H9 (cell line): Measurements from ENCODE around the gene TRIM37. TPM values are rescaled to one million over a fixed set of nuclear protein-coding genes. Genes with fewer than 3 reads are reported as not detected.

Source experiments
- DNase-seq: peaks from one replicate; pipeline ENCODE4 v3.0.0-alpha.2; 2017
- H2AFZ ChIP-seq: one replicate; pipeline ENCODE4 v1.6.1; 2013; ENCODE audit warnings: mild to moderate bottlenecking, low read length, control low read depth, moderate library complexity
- H2AK5ac ChIP-seq: 2 replicates; pipeline ENCODE4 v1.6.1; 2013; ENCODE audit warnings: low read length, control low read depth, mixed read lengths; ENCODE audit not compliant: insufficient read length
- H2BK120ac ChIP-seq: one replicate; pipeline ENCODE4 v1.6.1; 2013; ENCODE audit warnings: low read depth, mild to moderate bottlenecking, low read length, control low read depth, inconsistent platforms; ENCODE audit not compliant: poor library complexity, severe bottlenecking
- H2BK12ac ChIP-seq: 2 replicates; pipeline ENCODE4 v1.6.1; 2013; ENCODE audit warnings: low read length, control low read depth, mixed read lengths, low read depth; ENCODE audit not compliant: insufficient read length
- H2BK15ac ChIP-seq: 2 replicates; pipeline ENCODE4 v1.6.1; 2013; ENCODE audit warnings: low read depth, low read length, control low read depth
- H2BK20ac ChIP-seq: one replicate; pipeline ENCODE4 v1.6.1; 2013; ENCODE audit warnings: low read depth, mild to moderate bottlenecking, low read length, control low read depth, inconsistent platforms; ENCODE audit not compliant: poor library complexity, severe bottlenecking
- H2BK5ac ChIP-seq: 2 replicates; pipeline ENCODE4 v1.6.1; 2013; ENCODE audit warnings: low read length, control low read depth, mixed read lengths; ENCODE audit not compliant: insufficient read length
- H3K14ac ChIP-seq: 2 replicates; pipeline ENCODE4 v1.6.1; 2013; ENCODE audit warnings: low read length, control low read depth; ENCODE audit not compliant: insufficient read depth
- H3K18ac ChIP-seq: 2 replicates; pipeline ENCODE4 v1.6.1; 2013; ENCODE audit warnings: low read depth, mild to moderate bottlenecking, mixed read lengths, low read length, control low read depth; ENCODE audit not compliant: insufficient read length
- H3K23ac ChIP-seq: 2 replicates; pipeline ENCODE4 v1.6.1; 2013; ENCODE audit warnings: low read length, control low read depth, mixed read lengths, low read depth; ENCODE audit not compliant: insufficient read length
- H3K23me2 ChIP-seq: 2 replicates; pipeline ENCODE4 v1.6.1; 2013; ENCODE audit warnings: low read depth, mild to moderate bottlenecking, mixed read lengths, low read length, control low read depth; ENCODE audit not compliant: insufficient read length, poor library complexity, severe bottlenecking
- H3K27ac ChIP-seq: 2 replicates; pipeline ENCODE4 v1.5.1; 2013; ENCODE audit warnings: low read length, control low read depth, mixed read lengths, low read depth; ENCODE audit not compliant: insufficient read length
- H3K27me3 ChIP-seq: 2 replicates; pipeline ENCODE4 v1.6.1; 2013; ENCODE audit warnings: low read length, control low read depth, inconsistent platforms; ENCODE audit not compliant: insufficient read depth
- H3K4ac ChIP-seq: 2 replicates; pipeline ENCODE4 v1.6.1; 2013; ENCODE audit warnings: low read depth, mild to moderate bottlenecking, control low read depth, inconsistent platforms, low read length, moderate library complexity
- H3K4me1 ChIP-seq: 2 replicates; pipeline ENCODE4 v1.6.1; 2013; ENCODE audit warnings: low read length, control low read depth, inconsistent platforms; ENCODE audit not compliant: insufficient read depth
- H3K4me2 ChIP-seq: 2 replicates; pipeline ENCODE4 v1.6.1; 2013; ENCODE audit warnings: low read length, control low read depth, mixed read lengths; ENCODE audit not compliant: insufficient read length, insufficient read depth
- H3K56ac ChIP-seq: 2 replicates; pipeline ENCODE4 v1.6.1; 2013; ENCODE audit warnings: low read depth, mild to moderate bottlenecking, mixed read lengths, low read length, control low read depth; ENCODE audit not compliant: insufficient read length
- H3K79me1 ChIP-seq: 2 replicates; pipeline ENCODE4 v1.6.1; 2013; ENCODE audit warnings: low read depth, mild to moderate bottlenecking, moderate library complexity, low read length, control low read depth, inconsistent platforms; ENCODE audit not compliant: insufficient read depth, poor library complexity, severe bottlenecking
- H3K79me2 ChIP-seq: 2 replicates; pipeline ENCODE4 v1.6.1; 2013; ENCODE audit warnings: low read length, control low read depth, inconsistent platforms; ENCODE audit not compliant: insufficient read depth
- H3K9ac ChIP-seq: 2 replicates; pipeline ENCODE4 v1.6.1; 2013; ENCODE audit warnings: low read length, control low read depth, mixed read lengths; ENCODE audit not compliant: insufficient read length; ENCODE audit errors: extremely low read depth
- H3K9me3 ChIP-seq: one replicate; pipeline ENCODE4 v1.6.1; 2013; ENCODE audit warnings: low read depth, low read length, inconsistent platforms; ENCODE audit not compliant: control insufficient read depth
- H3T11ph ChIP-seq: one replicate; pipeline ENCODE4 v1.6.1; 2013; ENCODE audit warnings: mild to moderate bottlenecking, low read length, control low read depth, inconsistent platforms
- H4K20me1 ChIP-seq: one replicate; pipeline ENCODE4 v1.6.1; 2013; ENCODE audit not compliant: control insufficient read depth, insufficient read length, insufficient read depth
- H4K5ac ChIP-seq: 2 replicates; pipeline ENCODE4 v1.6.1; 2013; ENCODE audit warnings: low read depth, mild to moderate bottlenecking, mixed read lengths, low read length, control low read depth; ENCODE audit not compliant: insufficient read length
- H4K8ac ChIP-seq: replicated peaks from 2 replicates; pipeline ENCODE4 v1.6.1; 2013; ENCODE audit warnings: low read length, control low read depth, mixed read lengths, low read depth; ENCODE audit not compliant: insufficient read length
- H4K91ac ChIP-seq: 2 replicates; pipeline ENCODE4 v1.6.1; 2013; ENCODE audit warnings: low read depth, mild to moderate bottlenecking, moderate library complexity, mixed read lengths, low read length, control low read depth; ENCODE audit not compliant: insufficient read length
- H3K27ac Mint-ChIP-seq, 3 experiments: 2 replicates in 2 of 3; 3 replicates in 1 of 3; pipeline ENCODE4 v1.8.0; 2020 to 2021; ENCODE audit warnings: mixed read lengths in 3 of 3, mild to moderate bottlenecking in 1 of 3, moderate library complexity in 1 of 3
- H3K27me3 Mint-ChIP-seq: 2 replicates; pipeline ENCODE4 v1.8.0; 2021; ENCODE audit warnings: low read depth, mild to moderate bottlenecking, moderate library complexity, mixed read lengths
- H3K36me3 Mint-ChIP-seq, 3 experiments: 2 replicates in 2 of 3; 3 replicates in 1 of 3; pipeline ENCODE4 v1.8.0; 2020 to 2021; ENCODE audit warnings: low read depth in 3 of 3, mixed read lengths in 3 of 3; ENCODE audit not compliant: insufficient read depth in 1 of 3
- H3K4me1 Mint-ChIP-seq, 2 experiments: 2 replicates each; pipeline ENCODE4 v1.8.0; 2020; ENCODE audit warnings: mixed read lengths in 2 of 2
- H3K4me3 Mint-ChIP-seq, 2 experiments: 2 replicates in 1 of 2; 3 replicates in 1 of 2; pipeline ENCODE4 v1.8.0; 2020 to 2021; ENCODE audit warnings: mild to moderate bottlenecking in 2 of 2, mixed read lengths in 2 of 2, moderate library complexity in 1 of 2
- H3K9me3 Mint-ChIP-seq, 2 experiments: 2 replicates in 1 of 2; 3 replicates in 1 of 2; pipeline ENCODE4 v1.8.0; 2020; ENCODE audit warnings: mild to moderate bottlenecking in 2 of 2, mixed read lengths in 2 of 2, moderate library complexity in 1 of 2
- CTCF ChIP-seq: fragments of 200-600 bp; sonication (generic); conservative IDR thresholded peaks from 3 replicates; pipeline ENCODE4 v1.8.0; 2021; ENCODE audit warnings: antibody characterized with exemption, mild to moderate bottlenecking
- WGBS: extraction: QIAGEN DNeasy Blood & Tissue Kit; methylation state at CpG from one replicate; pipeline ENCODE4 v1.1.7; 2013; ENCODE audit warnings: missing lambda C conversion rate, low lambda C conversion rate, mixed read lengths; ENCODE audit not compliant: insufficient read length; ENCODE audit errors: extremely low coverage; 5-methylcytosine and 5-hydroxymethylcytosine counted together
- total RNA-seq: library from RNA; stranded (reverse); gene quantifications from 2 replicates; pipeline ENCODE4 v1.2.1, GENCODE V29; 2021

TRIM37 gene
- total RNA-seq, 1 experiment from 2014 or later = 52.1 TPM

DNA sequence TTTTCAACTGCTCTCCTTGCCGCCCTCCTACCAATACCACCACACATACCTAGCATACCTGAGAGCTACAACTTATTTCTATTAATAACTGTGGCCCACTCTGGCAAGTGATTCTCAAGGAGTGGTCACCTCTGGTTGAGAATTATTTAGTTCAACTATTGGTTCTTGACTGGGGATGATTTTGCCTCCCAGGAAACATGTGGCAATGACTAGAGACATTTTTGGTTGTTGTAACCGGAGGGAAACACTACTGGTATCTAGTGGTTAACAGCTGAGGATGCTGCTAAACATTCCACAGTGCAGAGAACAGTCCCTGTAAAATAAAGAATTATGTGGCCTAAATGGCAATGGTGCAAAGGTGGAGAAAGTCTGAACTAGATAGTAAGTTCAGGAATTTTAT, 96.7 kb downstream of the TRIM37 start:
- no peaks in the 10 kb centered on the region for H3K79me1 ChIP-seq
- no peak overlapping the region for H2AK5ac ChIP-seq
- no peaks in the 10 kb centered on the region for H3K27me3 ChIP-seq
- TF ChIP-seq CTCF = no peak
- H3K27ac ChIP-seq = no peak overlapping the region
- no peaks in the 10 kb centered on the region for H3K27me3 Mint-ChIP-seq
- H2AFZ ChIP-seq = no peak overlapping the region
- no peak overlapping the region for H2BK15ac ChIP-seq
- no peaks in the 10 kb centered on the region for H3K4me1 Mint-ChIP-seq
- H3K4ac ChIP-seq = no peak overlapping the region
- no peak overlapping the region for H3K18ac ChIP-seq
- no peak overlapping the region for H3T11ph ChIP-seq
- no peak overlapping the region for H2BK20ac ChIP-seq
- no peak overlapping the region for H3K23ac ChIP-seq
- H4K20me1 ChIP-seq = no peaks in the 10 kb centered on the region
- no peak overlapping the region for H4K5ac ChIP-seq
- no peak overlapping the region for H3K56ac ChIP-seq
- H3K23me2 ChIP-seq = no peaks in the 10 kb centered on the region
- no peaks in the 10 kb centered on the region for H3K79me2 ChIP-seq
- H4K91ac ChIP-seq = no peak overlapping the region
- no peak overlapping the region for H3K14ac ChIP-seq
- no peak overlapping the region for H2BK5ac ChIP-seq
- DNase-seq = no peak
- H3K4me2 ChIP-seq = no peak overlapping the region
- H3K4me3 Mint-ChIP-seq = no peak overlapping the region
- H3K9me3 ChIP-seq = no peaks in the 10 kb centered on the region
- H3K4me1 ChIP-seq = no peaks in the 10 kb centered on the region
- no peak overlapping the region for H3K27ac Mint-ChIP-seq
- H3K9ac ChIP-seq = no peak overlapping the region
- H4K8ac ChIP-seq = no peak overlapping the region
- H2BK120ac ChIP-seq = no peak overlapping the region
- no peak overlapping the region for H2BK12ac ChIP-seq
- no peaks in the 10 kb centered on the region for H3K9me3 Mint-ChIP-seq
- WGBS = no CpG with 5 or more reads among the region's 2 CpGs
- peaks cover 4 to 32% (median 31%) of the 10 kb centered on the region in 3 experiments; a peak in 5 of 7 replicates for H3K36me3 Mint-ChIP-seq
